Fibroblast of the aortic adventitia (primary cell): Measurements from ENCODE around the gene SART3. TPM values are rescaled to one million over a fixed set of nuclear protein-coding genes. Genes with fewer than 3 reads are reported as not detected.

Source experiments
- DNase-seq: peaks from one replicate; pipeline ENCODE4 v3.0.0-alpha.2; 2010; ENCODE audit warnings: low read depth
- H3K4me3 ChIP-seq: 2 replicates; pipeline ENCODE4 v1.5.1; 2011; ENCODE audit warnings: low read depth, mild to moderate bottlenecking, control low read depth, low read length, moderate library complexity
- CTCF ChIP-seq: IDR thresholded peaks from 2 replicates; pipeline ENCODE4 v1.5.1; 2011; ENCODE audit warnings: mild to moderate bottlenecking, low read length, control low read depth, inconsistent platforms; ENCODE audit not compliant: insufficient read depth
- total RNA-seq: library from RNA; depleted of rRNA; stranded (reverse); fragments of >200 nt; gene quantifications from 2 replicates; pipeline ENCODE4 v1.2.3, GENCODE V29; 2012; ENCODE audit warnings: low replicate concordance

Gene SART3
- total RNA-seq, 1 donor = 46.6 TPM

GRCh38 chr12:108605690-108606406, 44.9 kb upstream of the SART3 start:
- TF ChIP-seq CTCF = no peak
- DNase-seq = no peak
- no peak overlapping the region for H3K4me3 ChIP-seq

GRCh38 chr12:108605000-108605689, 44.2 kb upstream of the SART3 start:
- no peak overlapping the region for H3K4me3 ChIP-seq
- no peak for DNase-seq
- no peak for TF ChIP-seq CTCF

- DNase-seq = no peak
- H3K4me3 ChIP-seq = no peak overlapping the region
- peak; percentile 0 for TF ChIP-seq CTCF
Observed at GRCh38 chr12:108604208-108604941, 43.4 kb upstream of the SART3 start.

- no peak for TF ChIP-seq CTCF
- DNase-seq = no peak
- no peak overlapping the region for H3K4me3 ChIP-seq
Observed at GRCh38 chr12:108603743-108604142, 42.8 kb upstream of the SART3 start.

GRCh38 chr12:108602976-108603704, 42.2 kb upstream of the SART3 start:
- no peak for DNase-seq
- no peak for TF ChIP-seq CTCF
- H3K4me3 ChIP-seq = no peak overlapping the region

GRCh38 chr12:108602209-108602705, 41.3 kb upstream of the SART3 start:
- no peak overlapping the region for H3K4me3 ChIP-seq
- TF ChIP-seq CTCF = no peak
- no peak for DNase-seq
